Subcutaneous adipose tissue (tissue), 4 donors: Measurements from ENCODE around the gene SP7. TPM values are rescaled to one million over a fixed set of nuclear protein-coding genes. Genes with fewer than 3 reads are reported as not detected.

ENCODE experiments used
- CTCF ChIP-seq: fragments of 450-650 bp; IDR thresholded peaks from one replicate; pipeline ENCODE4 v1.5.1; 2016; ENCODE audit warnings: low read depth, mild to moderate bottlenecking, control low read depth, antibody characterized with exemption, moderate library complexity
- total RNA-seq, 4 donors: library from RNA; depleted of rRNA; stranded (reverse); fragments of >200 nt; gene quantifications; one replicate each; pipeline ENCODE4 v1.1.0, GENCODE V29; 2016

Gene SP7
- total RNA-seq, 4 donors from 2014 or later = not detected

DNA sequence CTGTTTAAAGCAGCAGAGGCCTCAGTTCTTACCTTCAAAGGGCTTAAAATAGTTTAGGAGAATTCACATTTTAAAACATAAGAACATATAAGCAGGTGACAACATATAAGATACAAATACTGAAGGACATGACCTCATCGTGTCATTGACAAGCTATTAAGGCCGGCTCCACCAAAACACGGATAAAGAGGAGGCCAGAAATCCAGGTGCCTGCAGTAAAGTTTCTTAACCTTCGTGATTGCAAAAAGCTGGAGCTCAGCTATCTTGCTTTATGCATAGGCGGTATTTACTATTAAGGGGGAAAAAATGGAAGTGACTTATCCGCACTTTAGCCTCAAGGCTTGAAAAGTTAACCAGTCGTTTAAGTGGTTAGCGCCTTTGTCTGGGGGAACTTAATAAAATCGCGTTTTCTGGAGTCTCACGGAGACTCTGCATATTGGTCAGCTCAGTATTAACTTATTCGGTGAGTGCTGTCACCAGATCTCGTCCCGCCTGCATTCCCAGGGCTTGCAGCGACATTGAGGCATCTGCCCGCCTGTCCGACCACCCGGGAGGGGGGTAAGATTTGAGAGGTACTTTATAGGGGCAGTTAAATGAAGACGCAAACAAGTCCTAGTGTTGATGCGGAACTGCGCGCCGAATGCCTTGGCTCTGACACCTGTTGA is 42.7 kb upstream of the SP7 start:
- no peak for TF ChIP-seq CTCF

DNA sequence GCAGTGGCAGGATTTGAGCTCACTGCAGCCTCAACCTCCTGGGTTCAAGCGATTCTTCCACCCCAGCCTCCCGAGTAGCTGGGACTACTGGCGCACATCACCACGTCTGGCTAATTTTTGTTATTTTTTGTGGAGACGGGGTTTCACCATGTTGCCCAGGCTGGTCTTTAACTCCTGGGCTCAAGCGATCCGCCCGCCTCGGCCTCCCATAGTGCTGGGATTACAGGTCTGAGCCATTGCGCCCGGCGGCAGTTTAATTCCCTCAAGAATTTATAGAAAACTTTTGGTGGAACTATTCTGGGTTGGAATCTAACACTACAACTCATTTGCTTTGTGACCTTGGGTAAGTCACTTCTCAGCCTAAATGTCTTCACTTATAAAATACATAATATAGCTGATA is 42.1 kb upstream of the SP7 start:
- TF ChIP-seq CTCF = no peak

DNA sequence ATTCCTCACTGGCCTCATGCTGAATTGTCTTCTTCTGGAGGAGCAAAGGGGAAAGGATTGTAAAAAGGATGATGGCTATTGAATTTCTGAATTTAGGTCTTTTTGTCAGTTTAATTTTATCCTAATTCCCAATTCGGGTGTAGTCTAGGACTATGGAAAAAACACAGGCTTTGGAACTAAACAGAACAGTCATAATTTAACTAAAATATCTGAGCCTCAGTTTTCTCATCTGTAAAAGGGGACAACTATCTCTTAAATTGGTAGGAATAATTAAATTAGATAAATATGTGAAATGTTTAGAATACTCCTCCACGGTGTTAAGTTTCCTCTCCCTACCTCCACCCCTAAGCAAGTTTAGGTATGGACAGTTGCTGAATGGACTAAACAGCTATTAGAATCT is 40.6 kb upstream of the SP7 start:
- TF ChIP-seq CTCF = no peak

DNA sequence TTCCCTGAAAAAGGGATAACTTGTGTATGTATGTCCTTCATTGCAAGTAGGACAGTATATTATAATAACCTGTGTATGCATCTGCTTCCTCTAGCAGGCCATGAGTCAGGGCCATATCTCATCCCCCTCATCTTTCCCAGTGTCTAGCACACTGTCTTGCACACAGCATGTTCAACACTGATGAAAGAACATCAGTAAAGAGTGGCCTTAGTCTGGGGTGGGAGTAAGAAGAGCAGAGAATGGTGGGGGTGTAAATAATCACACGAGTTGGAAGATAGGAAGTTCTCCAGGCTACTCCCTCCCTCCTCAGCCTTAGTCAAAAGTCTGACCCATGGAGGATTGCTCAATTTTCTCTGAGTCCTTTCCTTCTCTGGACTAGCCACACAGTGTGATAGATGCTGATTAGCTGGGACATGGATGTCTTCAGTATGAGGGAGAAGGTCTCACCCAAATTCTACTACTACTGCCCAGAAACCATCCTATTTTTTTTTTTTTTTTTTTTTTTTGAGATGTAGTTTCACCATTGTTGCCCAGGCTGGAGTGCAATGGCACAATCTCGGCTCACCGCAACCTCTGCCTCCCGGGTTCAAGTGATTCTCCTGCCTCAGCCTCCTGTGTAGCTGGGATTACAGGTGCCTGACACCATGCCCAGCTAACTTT is 29.2 kb upstream of the SP7 start:
- TF ChIP-seq CTCF = no peak

- TF ChIP-seq CTCF = no peak
Observed at GRCh38 chr12:53358836-53359419, 22.8 kb upstream of the SP7 start.

GRCh38 chr12:53355121-53355520 is 19.0 kb upstream of the SP7 start:
- TF ChIP-seq CTCF = no peak

DNA sequence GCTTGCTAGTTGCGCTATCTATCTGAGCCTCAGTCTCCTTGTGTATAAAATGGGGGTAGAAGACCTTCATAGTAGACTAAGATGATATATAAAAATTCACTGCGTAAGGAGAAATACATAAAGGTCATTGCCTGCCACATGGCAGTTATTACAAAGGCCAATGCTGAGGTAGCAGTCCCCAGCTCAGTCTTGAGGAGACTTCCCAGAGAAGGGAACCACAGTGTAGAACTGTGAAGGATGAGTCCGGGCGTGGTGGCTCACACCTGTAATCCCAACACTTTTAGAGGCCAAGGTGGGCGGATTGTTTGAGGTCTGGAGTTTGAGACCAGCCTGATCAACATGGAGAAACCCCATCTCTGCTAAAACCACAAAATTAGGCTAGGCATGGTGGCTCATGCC is 17.1 kb upstream of the SP7 start:
- no peak for TF ChIP-seq CTCF
